Loucy (cell line): ENCODE data around the gene RSPH10B.
"Not testable (repeated sequence)": the region's sequence is repeated elsewhere in the genome, so short reads cannot be mapped to it uniquely, and the experiment has no call there.

ENCODE experiments used
- CTCF ChIP-seq: fragments of 200-600 bp; sonication (generic); conservative IDR thresholded peaks from 2 replicates; pipeline ENCODE4 v1.5.1; 2014; ENCODE audit warnings: mild to moderate bottlenecking, antibody characterized with exemption, low read length
- EZH2phosphoT487 ChIP-seq: fragments of 200-600 bp; IDR thresholded peaks from 2 replicates; pipeline ENCODE4 v1.6.1; 2018; ENCODE audit warnings: antibody characterized with exemption, mild to moderate bottlenecking, moderate library complexity, borderline replicate concordance

GRCh38 chr7:6010370-6010769, 39.9 kb upstream of the RSPH10B start:
- not testable (repeated sequence) for TF ChIP-seq CTCF, EZH2phosphoT487
